H1 (cell line): Measurements from ENCODE around the gene MEGF11. TPM values are rescaled to one million over a fixed set of nuclear protein-coding genes. Genes with fewer than 3 reads are reported as not detected.

Source experiments
- CTCF ChIA-PET: fragments of 300-600 bp; sonication (Branson Sonifier 250); formaldehyde crosslinking; loops from one replicate; lab custom pipeline; 2021; ENCODE audit not compliant: partially characterized antibody; lab: Charles Lee
- POLR2A ChIA-PET: fragments of 300-600 bp; sonication (Branson Sonifier 250); formaldehyde crosslinking; loops from one replicate; lab custom pipeline; 2021; ENCODE audit warnings: inconsistent platforms; ENCODE audit not compliant: partially characterized antibody; lab: Charles Lee
- DNase-seq, 2 experiments: peaks; one replicate each; pipeline versions ENCODE4 v3.0.0 to v3.0.0-alpha.2; 2010 to 2022; ENCODE audit warnings: low spot score in 2 of 2, low read depth in 1 of 2, mixed read lengths in 1 of 2
- FAIRE-seq: peaks from 2 replicates; lab custom pipeline; 2011; peaks lifted over from hg19 to GRCh38; lab: Jason Lieb, UNC
- H2AFZ ChIP-seq: 2 replicates; pipeline ENCODE4 v1.8.1; 2012; ENCODE audit warnings: low read length, inconsistent platforms
- H2AK5ac ChIP-seq: 2 replicates; pipeline ENCODE4 v1.6.1; 2013; ENCODE audit warnings: low read depth, low read length
- H2BK120ac ChIP-seq: replicated peaks from 2 replicates; pipeline ENCODE3; 2013; ENCODE audit warnings: low read depth, low read length, inconsistent platforms
- H2BK12ac ChIP-seq: 2 replicates; pipeline ENCODE4 v1.6.1; 2013; ENCODE audit warnings: low read depth, low read length
- H2BK15ac ChIP-seq: 2 replicates; pipeline ENCODE4 v1.6.1; 2013; ENCODE audit warnings: low read length
- H2BK20ac ChIP-seq: 2 replicates; pipeline ENCODE4 v1.6.1; 2013; ENCODE audit warnings: low read length
- H2BK5ac ChIP-seq: 2 replicates; pipeline ENCODE4 v1.6.1; 2013; ENCODE audit warnings: low read depth, low read length
- H3K14ac ChIP-seq: 2 replicates; pipeline ENCODE4 v1.6.1; 2013; ENCODE audit warnings: inconsistent platforms; ENCODE audit not compliant: insufficient read length
- H3K18ac ChIP-seq: 2 replicates; pipeline ENCODE4 v1.6.1; 2013; ENCODE audit warnings: low read length; ENCODE audit errors: extremely low read depth
- H3K23ac ChIP-seq: 2 replicates; pipeline ENCODE4 v1.6.1; 2013; ENCODE audit warnings: inconsistent platforms; ENCODE audit not compliant: insufficient read length
- H3K23me2 ChIP-seq: 2 replicates; pipeline ENCODE4 v1.6.1; 2013; ENCODE audit warnings: low read depth, low read length
- H3K27ac ChIP-seq: 2 replicates; pipeline ENCODE4 v1.6.1; 2011; ENCODE audit warnings: low read depth, low read length, inconsistent platforms
- H3K27me3 ChIP-seq, 4 experiments: replicated peaks in 1 of 4; 1 replicate in 1 of 4; 2 replicates in 3 of 4; pipeline versions ENCODE4 v1.6.1 to v1.8.1; 2011 to 2013; ENCODE audit warnings: low read length in 3 of 4, mild to moderate bottlenecking in 3 of 4, inconsistent platforms in 2 of 4, mixed read lengths in 2 of 4, moderate library complexity in 1 of 4; ENCODE audit not compliant: control insufficient read depth in 3 of 4, insufficient read depth in 3 of 4; ENCODE audit errors: extremely low read depth in 1 of 4
- H3K36me3 ChIP-seq, 4 experiments: 2 replicates each; pipeline versions ENCODE4 v1.6.1 to v1.8.1; 2011 to 2013; ENCODE audit warnings: mild to moderate bottlenecking in 4 of 4, low read length in 3 of 4, moderate library complexity in 2 of 4, control low read depth in 1 of 4, inconsistent platforms in 1 of 4; ENCODE audit not compliant: insufficient read depth in 4 of 4, control insufficient read depth in 2 of 4
- H3K4ac ChIP-seq: replicated peaks from 2 replicates; pipeline ENCODE3; 2013; ENCODE audit warnings: low read length, low read depth, mixed read lengths, inconsistent platforms; ENCODE audit not compliant: insufficient read length
- H3K4me1 ChIP-seq, 4 experiments: replicated peaks in 1 of 4; 1 replicate in 1 of 4; 2 replicates in 3 of 4; pipeline versions ENCODE4 v1.6.1 to v1.8.1; 2011 to 2013; ENCODE audit warnings: low read length in 3 of 4, inconsistent platforms in 2 of 4, mixed read lengths in 1 of 4; ENCODE audit not compliant: insufficient read depth in 4 of 4, control insufficient read depth in 3 of 4
- H3K4me2 ChIP-seq, 2 experiments: 2 replicates each; pipeline versions ENCODE4 v1.6.1 to v1.8.1; 2011 to 2013; ENCODE audit warnings: low read depth in 2 of 2, low read length in 2 of 2, control low read depth in 1 of 2, inconsistent platforms in 1 of 2, mild to moderate bottlenecking in 1 of 2; ENCODE audit not compliant: insufficient read depth in 1 of 2
- H3K4me3 ChIP-seq, 4 experiments: fragments of 200-600, 300-600 bp in 1 of 4; sonication (generic), shearing (Covaris generic), sonication (Bioruptor Twin) in 1 of 4; 2 replicates each; pipeline versions ENCODE4 v1.5.1 to v1.8.1; 2011 to 2016; ENCODE audit warnings: low read length in 4 of 4, low read depth in 3 of 4, control low read depth in 2 of 4, inconsistent platforms in 2 of 4, mild to moderate bottlenecking in 2 of 4, mixed read lengths in 1 of 4, moderate library complexity in 1 of 4; ENCODE audit not compliant: insufficient read depth in 2 of 4; ENCODE audit errors: extremely low read depth in 1 of 4
- H3K56ac ChIP-seq: replicated peaks from 2 replicates; pipeline ENCODE3; 2013; ENCODE audit warnings: low read depth, mild to moderate bottlenecking, mixed read lengths, low read length, inconsistent platforms; ENCODE audit not compliant: insufficient read length
- H3K79me1 ChIP-seq: 2 replicates; pipeline ENCODE4 v1.6.1; 2013; ENCODE audit warnings: low read depth, low read length, control low read depth
- H3K79me2 ChIP-seq, 2 experiments: 2 replicates each; pipeline versions ENCODE4 v1.6.1 to v1.8.1; 2012 to 2013; ENCODE audit warnings: low read length in 2 of 2, mild to moderate bottlenecking in 2 of 2, inconsistent platforms in 1 of 2; ENCODE audit not compliant: insufficient read depth in 2 of 2, control insufficient read depth in 1 of 2
- H3K9ac ChIP-seq, 4 experiments: replicated peaks in 1 of 4; 1 replicate in 1 of 4; 2 replicates in 3 of 4; pipeline versions ENCODE4 v1.6.1 to v1.8.1; 2011 to 2013; ENCODE audit warnings: low read depth in 3 of 4, low read length in 3 of 4, control low read depth in 2 of 4, mild to moderate bottlenecking in 2 of 4, moderate library complexity in 2 of 4, inconsistent platforms in 1 of 4; ENCODE audit errors: extremely low read depth in 1 of 4
- H3K9me3 ChIP-seq, 2 experiments: 2 replicates each; pipeline versions ENCODE4 v1.6.1 to v1.8.1; 2012 to 2013; ENCODE audit warnings: mild to moderate bottlenecking in 2 of 2, moderate library complexity in 2 of 2, control low read depth in 1 of 2, inconsistent platforms in 1 of 2, low read depth in 1 of 2, low read length in 1 of 2, mixed read lengths in 1 of 2; ENCODE audit not compliant: insufficient read depth in 2 of 2
- H4K20me1 ChIP-seq, 2 experiments: replicated peaks in 1 of 2; 2 replicates each; pipeline versions ENCODE3 to v1.8.1; 2011 to 2013; ENCODE audit warnings: inconsistent platforms in 2 of 2, low read length in 2 of 2, mild to moderate bottlenecking in 1 of 2; ENCODE audit not compliant: insufficient read depth in 2 of 2, control insufficient read depth in 1 of 2
- H4K5ac ChIP-seq: 2 replicates; pipeline ENCODE4 v1.6.1; 2013; ENCODE audit warnings: low read length, low read depth, mixed read lengths, inconsistent platforms; ENCODE audit not compliant: insufficient read length
- H4K8ac ChIP-seq: 2 replicates; pipeline ENCODE4 v1.8.0; 2013; ENCODE audit warnings: mild to moderate bottlenecking, moderate library complexity, low read length, inconsistent platforms; ENCODE audit not compliant: insufficient read depth; ENCODE audit errors: extremely low read depth
- H4K91ac ChIP-seq: replicated peaks from 2 replicates; pipeline ENCODE3; 2013; ENCODE audit warnings: low read length, mixed read lengths, inconsistent platforms; ENCODE audit not compliant: insufficient read length
- CBX5 ChIP-seq: fragments of 300-800, 300-1000 bp; sonication (generic); IDR thresholded peaks from 2 replicates; pipeline ENCODE4 v1.7.1; 2016; ENCODE audit warnings: antibody characterized with exemption, low read length, low read depth
- CHD1 ChIP-seq: IDR thresholded peaks from 2 replicates; pipeline ENCODE4 v1.6.1; 2012; ENCODE audit warnings: low read depth, low read length, improper control_type of control experiment
- HDAC6 ChIP-seq: IDR thresholded peaks from one replicate; pipeline ENCODE4 v1.7.1; 2012; ENCODE audit warnings: low read depth, mild to moderate bottlenecking, inconsistent platforms, low read length, moderate library complexity
- KDM5A ChIP-seq: fragments of 200-600 bp; IDR thresholded peaks from 2 replicates; pipeline ENCODE4 v1.7.1; 2012; ENCODE audit warnings: mild to moderate bottlenecking, low read length, inconsistent platforms, mixed read lengths
- RAD21 ChIP-seq, 2 experiments: IDR thresholded peaks in 1 of 2; conservative IDR thresholded peaks in 1 of 2; 2 replicates each; pipeline ENCODE4 v1.6.1; 2011; ENCODE audit warnings: low read depth in 2 of 2, low read length in 2 of 2, improper control_type of control experiment in 1 of 2, inconsistent platforms in 1 of 2, mild to moderate bottlenecking in 1 of 2, moderate library complexity in 1 of 2
- USF2 ChIP-seq: IDR thresholded peaks from 2 replicates; pipeline ENCODE4 v1.6.1; 2011; ENCODE audit warnings: low read length, improper control_type of control experiment
- polyA plus RNA-seq, 7 experiments: library from polyadenylated mRNA; depleted of rRNA in 3 of 7; stranded (reverse) in 5 of 7; unstranded in 2 of 7; fragments of >200 nt in 5 of 7; fragments of 200-250 nt in 2 of 7; gene quantifications; 1 replicate in 5 of 7; 2 replicates in 1 of 7; 4 replicates in 1 of 7; pipeline versions ENCODE4 v1.2.1 to v1.2.3, GENCODE V29; 2011 to 2013; ENCODE audit warnings: missing spikeins in 2 of 7, mixed read lengths in 2 of 7
- total RNA-seq: library from RNA; stranded (reverse); fragmentation: NEBNext Ultra II Directional; extraction: Animal tissue kit (Norgen Biotek cat#: 25700); gene quantifications from 2 replicates; pipeline ENCODE4 v1.2.1, GENCODE V29; 2021

Gene MEGF11
- total and polyA plus RNA-seq, 2 of the 8 experiments (the other 6 are each of a cell fraction or from before 2014, with no cell fraction given) = 4.4 to 4.8 TPM

GRCh38 chr15:66290518-66290917 is 37.0 kb upstream of the MEGF11 start:
- Histone ChIP-seq H2AK5ac (no peak overlapping the region), H2BK120ac (no peak overlapping the region), H2BK15ac (no peak overlapping the region), H2AFZ (no peak overlapping the region), H3K23ac (no peak overlapping the region), H2BK12ac (no peak overlapping the region), H2BK5ac (no peak overlapping the region), H3K9me3 (no peaks in the 10 kb centered on the region), H3K4me2 (no peak overlapping the region), H3K14ac (no peak overlapping the region), H3K4me3 (no peak overlapping the region), H3K23me2 (peaks cover 2% of the 10 kb centered on the region; the same call in 1 of the 2 replicates), H3K79me2 (no peaks in the 10 kb centered on the region), H2BK20ac (no peak overlapping the region), H4K8ac (no peak overlapping the region), H3K36me3 (no peaks in the 10 kb centered on the region), H4K5ac (no peak overlapping the region), H3K18ac (no peak overlapping the region), H3K4me1 (peaks cover 6 to 12% (median 7%) of the 10 kb centered on the region in 4 experiments; a peak in 6 of 7 replicates), H3K27ac (no peak overlapping the region), H3K56ac (no peak overlapping the region), H4K20me1 (no peaks in the 10 kb centered on the region), H3K79me1 (no peaks in the 10 kb centered on the region), H3K9ac (no peak overlapping the region), H4K91ac (no peak overlapping the region), H3K4ac (no peak overlapping the region), H3K27me3 (no peaks in the 10 kb centered on the region)
- CTCF ChIA-PET = interaction anchor here (0.6 to 3.3 kb wide), 3 partner anchors 40 to 618 kb away, joined by 3 to 17 read pairs (median 6); no protein-coding TSS in a partner anchor
- POLR2A ChIA-PET = interaction anchor here (1.2 to 1.3 kb wide), 2 partner anchors 9 to 37 kb away, joined by 3 to 4 read pairs; partner anchors contain the start of gene MEGF11
- DNase-seq = no peak
- no peak for TF ChIP-seq USF2
- no peak for TF ChIP-seq HDAC6
- TF ChIP-seq KDM5A = no peak
- TF ChIP-seq CBX5 = no peak
- TF ChIP-seq RAD21 (IDR thresholded peaks at IDR 0.05 in 1 of 2, conservative IDR thresholded peaks at IDR 0.05 in 1 of 2; ENCODE audit: low read depth in 2 of 2, low read length in 2 of 2) = no peak
- TF ChIP-seq CHD1 = no peak
- no peak for FAIRE-seq
